Pancreas (tissue), 10 donors: Measurements from ENCODE around the gene ATP5PO. TPM values are rescaled to one million over a fixed set of nuclear protein-coding genes. Genes with fewer than 3 reads are reported as not detected.
A peak's percentile ranks its signal among the peaks of the same experiment; 100 is the strongest.

ENCODE experiments used
- ATAC-seq, 4 donors: fragments of 200-7000 bp; cut with Tn5 transposase; one replicate each; pipeline versions ENCODE4 v1.8.0 to v1.9.1; 2020; ENCODE audit warnings: mild to moderate bottlenecking in 4 of 4, moderate library complexity in 4 of 4
- DNase-seq, 6 donors: peaks; one replicate each; pipeline ENCODE4 v3.0.0-alpha.2; 2020
- FAIRE-seq: peaks from 2 replicates; lab custom pipeline; 2012; peaks lifted over from hg19 to GRCh38; lab: Jason Lieb, UNC
- H3K27ac ChIP-seq, 4 donors: fragments of 200-600 bp; sonication (generic); 1 replicate in 3 of 4; 2 replicates in 1 of 4; pipeline versions ENCODE4 v1.5.0 to v1.8.0; 2020
- H3K27me3 ChIP-seq, 4 donors: fragments of 200-600 bp; one replicate each; pipeline ENCODE4 v1.8.0; 2021
- H3K36me3 ChIP-seq, 3 donors: fragments of 200-600 bp; sonication (generic) in 1 of 3; one replicate each; pipeline versions ENCODE4 v1.5.0 to v1.8.0; 2020 to 2021
- H3K4me1 ChIP-seq, 3 donors: fragments of 200-600 bp; one replicate each; pipeline ENCODE4 v1.8.0; 2021
- H3K4me3 ChIP-seq, 4 donors: fragments of 200-600 bp; sonication (generic) in 2 of 4; one replicate each; pipeline versions ENCODE4 v1.5.0 to v1.8.0; 2020 to 2021
- H3K9me3 ChIP-seq, 4 donors: fragments of 200-600 bp; one replicate each; pipeline ENCODE4 v1.8.0; 2021
- WGBS, 2 donors: extraction: QIAGEN DNeasy Blood & Tissue Kit; methylation state at CpG; one replicate each; pipeline ENCODE4 v1.1.7; 2013; 5-methylcytosine and 5-hydroxymethylcytosine counted together
- intact Hi-C, 3 donors: fragments of 100-400 bp; cut with DNase I; formaldehyde crosslinking; loops; one replicate each; pipeline versions ENCODE4 v1.11.1 to v1.14.2; 2022
- polyA plus RNA-seq, 2 donors: library from polyadenylated mRNA; stranded (reverse); fragments of 200-250 nt; gene quantifications; one replicate each; pipeline ENCODE4 v1.2.3, GENCODE V29; 2013
- total RNA-seq, 6 donors: library from RNA; stranded (reverse); fragmentation: NEBNext Ultra II Directional in 4 of 6; extraction: Animal tissue kit (Norgen Biotek cat#: 25700) in 4 of 6; gene quantifications; one replicate each; pipeline versions ENCODE4 v1.2.1 to v1.2.4, GENCODE V29; 2021 to 2023
- TF ChIP-seq, protein P1 (sequence below), 4 donors: fragments of 200-600 bp; sonication (generic) in 3 of 4; IDR thresholded peaks; one replicate each; pipeline versions ENCODE4 v1.5.0 to v1.8.0; 2021; ENCODE audit warnings: antibody characterized with exemption in 4 of 4
- donor health status: healthy with polysubstance abuse.
- donor health status: DM: no; HTN: no; CAD: no; lungs with moderate emphysema.
- donor health status: DM: no; HTN: no; CAD: no.
- donor health status: control.
- donor health status: control.
- donor health status: Bipolar disorder and iron deficiency.
- donor health status: DM: yes; HTN: yes; CAD: no.
- donor health status: DM: no; HTN: no; CAD: no.
- donor health status: DM: no; HTN: no; CAD: no.
- donor health status: DM: yes; HTN: yes; CAD: no.

Gene ATP5PO
- total and polyA plus RNA-seq, 8 donors = 52.0 to 124 (median 77.0) TPM

- intact Hi-C loops = loop anchor here in 1 of 3 donors (5.0 kb wide), 1 partner anchor 423 kb away; no protein-coding TSS in a partner anchor
- Histone ChIP-seq H3K9me3 (no peaks in the 10 kb centered on the region), H3K27me3 (no peaks in the 10 kb centered on the region), H3K27ac (no peak overlapping the region), H3K36me3 (no peaks in the 10 kb centered on the region), H3K4me3 (no peak overlapping the region), H3K4me1 (no peaks in the 10 kb centered on the region)
- TF ChIP-seq, protein P1, sequence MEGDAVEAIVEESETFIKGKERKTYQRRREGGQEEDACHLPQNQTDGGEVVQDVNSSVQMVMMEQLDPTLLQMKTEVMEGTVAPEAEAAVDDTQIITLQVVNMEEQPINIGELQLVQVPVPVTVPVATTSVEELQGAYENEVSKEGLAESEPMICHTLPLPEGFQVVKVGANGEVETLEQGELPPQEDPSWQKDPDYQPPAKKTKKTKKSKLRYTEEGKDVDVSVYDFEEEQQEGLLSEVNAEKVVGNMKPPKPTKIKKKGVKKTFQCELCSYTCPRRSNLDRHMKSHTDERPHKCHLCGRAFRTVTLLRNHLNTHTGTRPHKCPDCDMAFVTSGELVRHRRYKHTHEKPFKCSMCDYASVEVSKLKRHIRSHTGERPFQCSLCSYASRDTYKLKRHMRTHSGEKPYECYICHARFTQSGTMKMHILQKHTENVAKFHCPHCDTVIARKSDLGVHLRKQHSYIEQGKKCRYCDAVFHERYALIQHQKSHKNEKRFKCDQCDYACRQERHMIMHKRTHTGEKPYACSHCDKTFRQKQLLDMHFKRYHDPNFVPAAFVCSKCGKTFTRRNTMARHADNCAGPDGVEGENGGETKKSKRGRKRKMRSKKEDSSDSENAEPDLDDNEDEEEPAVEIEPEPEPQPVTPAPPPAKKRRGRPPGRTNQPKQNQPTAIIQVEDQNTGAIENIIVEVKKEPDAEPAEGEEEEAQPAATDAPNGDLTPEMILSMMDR (IDR thresholded peaks at IDR 0.05) = no peak
- peak in 2 of 4 donors; percentile 5 to 13 for ATAC-seq
- no peak for FAIRE-seq
- WGBS, 2 donors = 67 to 72% methylated on average over 3 of the region's 3 CpGs
- no peak for DNase-seq
Measured at GRCh38 chr21:33924766-33925100, 9.1 kb upstream of the ATP5PO start.

DNA sequence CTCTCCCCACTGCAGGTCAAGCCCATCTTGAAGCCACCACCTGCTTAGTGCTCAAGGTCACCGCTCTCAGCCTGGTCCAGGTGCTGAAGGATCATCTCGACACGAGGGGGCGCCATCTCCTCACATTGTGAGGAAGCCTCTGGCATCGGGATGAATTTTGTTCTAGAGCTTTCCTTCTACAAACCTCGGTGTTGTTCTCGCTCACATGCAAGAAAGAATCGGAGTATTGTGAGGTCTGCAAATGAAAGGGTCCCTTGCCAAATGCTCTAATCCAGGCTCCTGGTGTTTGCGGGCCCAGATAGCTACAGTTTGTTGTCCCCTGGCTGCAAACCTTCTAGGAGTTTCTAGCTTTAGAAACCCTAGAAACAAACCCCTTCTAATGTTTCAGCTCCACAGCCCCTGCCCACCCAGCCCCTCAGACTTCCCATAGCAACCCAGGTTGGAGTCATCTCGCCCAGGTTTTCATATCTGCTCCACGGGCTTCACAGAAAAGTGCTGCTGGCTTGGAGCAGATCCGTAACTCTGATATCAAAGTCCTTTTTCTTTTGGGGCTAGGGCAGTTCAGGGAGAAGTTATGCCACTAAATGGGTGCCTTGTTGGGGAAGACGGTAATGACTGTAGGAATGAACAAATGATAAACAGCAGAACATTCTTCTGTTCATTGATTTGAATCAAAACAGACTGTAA is 8.6 kb upstream of the ATP5PO start:
- Histone ChIP-seq H3K27ac (no peak overlapping the region), H3K9me3 (no peaks in the 10 kb centered on the region), H3K4me1 (no peaks in the 10 kb centered on the region), H3K27me3 (no peaks in the 10 kb centered on the region), H3K36me3 (no peaks in the 10 kb centered on the region), H3K4me3 (no peak overlapping the region)
- TF ChIP-seq, protein P1 (IDR thresholded peaks at IDR 0.05) = peak; percentile 74 to 92 (median 86)
- intact Hi-C loops = loop anchor here in 1 of 3 donors (5.0 kb wide), 1 partner anchor 423 kb away; no protein-coding TSS in a partner anchor
- FAIRE-seq (no peak), ATAC-seq (peak; percentile 97 to 100 (median 100)), DNase-seq (peak; percentile 77 to 97 (median 90))
- 12 to 14% methylated on average over 13 of the region's 13 CpGs for WGBS, 2 donors

DNA sequence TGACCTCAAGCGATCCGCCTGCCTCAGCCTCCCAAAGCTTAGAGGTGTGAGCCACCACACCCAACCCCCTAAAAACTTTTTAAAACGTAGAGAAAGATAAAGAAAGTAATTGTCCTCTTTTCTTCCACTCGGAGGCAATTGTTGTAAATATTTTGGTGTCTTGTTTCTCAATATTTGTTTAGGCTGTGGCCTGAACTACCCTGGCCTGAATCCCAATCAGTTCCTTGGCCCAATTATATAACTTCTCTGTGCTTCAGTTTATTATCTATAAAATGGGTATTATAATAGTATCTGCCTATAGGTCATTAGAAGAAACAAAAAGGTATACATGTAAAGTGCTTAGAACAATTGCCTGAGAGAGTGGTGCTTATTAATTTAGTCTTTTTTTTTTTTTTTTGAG is 1.8 kb upstream of the ATP5PO start:
- no peaks in the 10 kb centered on the region for H3K36me3 ChIP-seq
- intact Hi-C loops = no loop called here
- TF ChIP-seq, protein P1 (IDR thresholded peaks at IDR 0.05) = no peak
- no peak overlapping the region for H3K27ac ChIP-seq
- 60 to 62% methylated on average over 4 of the region's 4 CpGs for WGBS, 2 donors
- ATAC-seq = no peak
- H3K4me3 ChIP-seq = no peak overlapping the region
- no peak for DNase-seq
- H3K27me3 ChIP-seq = no peaks in the 10 kb centered on the region
- H3K4me1 ChIP-seq = peaks cover 0 to 11% (median 7%) of the 10 kb centered on the region in 3 donors
- no peak for FAIRE-seq
- H3K9me3 ChIP-seq = no peaks in the 10 kb centered on the region

- no peak for FAIRE-seq
- TF ChIP-seq, protein P1 (IDR thresholded peaks at IDR 0.05) = no peak
- WGBS, 2 donors = 50 to 55% methylated on average over 5 of the region's 5 CpGs
- Histone ChIP-seq H3K27ac (peak overlapping the region in 1 of 4 donors; percentile 51), H3K4me3 (peak overlapping the region; percentile 61 to 83 (median 73)), H3K4me1 (peaks cover 0 to 11% (median 7%) of the 10 kb centered on the region in 3 donors), H3K27me3 (no peaks in the 10 kb centered on the region), H3K9me3 (no peaks in the 10 kb centered on the region), H3K36me3 (peaks cover 0 to 1% (median 0%) of the 10 kb centered on the region in 3 donors)
- ATAC-seq = peak in 2 of 4 donors; percentile 1 to 6
- intact Hi-C loops = no loop called here
- no peak for DNase-seq
Measured at GRCh38 chr21:33916200-33916567, 580 bp upstream of the ATP5PO start.

DNA sequence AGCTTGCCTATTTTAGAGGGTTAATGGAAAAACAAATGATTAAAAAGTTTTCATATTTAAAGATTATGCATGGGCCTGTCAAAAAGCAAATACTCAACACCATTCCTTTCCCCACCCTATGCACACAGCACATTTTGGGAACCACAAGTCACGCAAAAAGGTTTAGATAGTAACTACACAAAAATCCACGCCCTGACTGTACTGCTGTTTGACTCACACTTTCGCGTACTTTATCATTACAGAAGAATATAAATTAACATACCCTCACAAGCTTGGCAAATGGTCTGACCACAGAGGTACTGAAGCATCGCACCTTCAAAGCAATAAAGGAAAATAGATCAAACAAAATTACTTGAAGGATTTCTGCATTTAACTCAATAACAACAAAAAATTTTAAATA is 1.4 kb downstream of the ATP5PO start:
- peak overlapping the region in 1 of 4 donors; percentile 83 for H3K4me3 ChIP-seq
- H3K27ac ChIP-seq = no peak overlapping the region
- ATAC-seq (no peak), DNase-seq (no peak), FAIRE-seq (no peak)
- WGBS, 2 donors = 88 to 90% methylated on average over 5 of the region's 5 CpGs
- TF ChIP-seq, protein P1 (IDR thresholded peaks at IDR 0.05) = no peak
- H3K4me1 ChIP-seq = peaks cover 0 to 11% (median 7%) of the 10 kb centered on the region in 3 donors
- H3K36me3 ChIP-seq = peaks cover 0 to 19% (median 0%) of the 10 kb centered on the region in 3 donors
- intact Hi-C loops = no loop called here
- no peaks in the 10 kb centered on the region for H3K9me3 ChIP-seq
- no peaks in the 10 kb centered on the region for H3K27me3 ChIP-seq
